Right renal pelvis (tissue), 4 donors: ENCODE data around the gene TLE6. TPM values are rescaled to one million over a fixed set of nuclear protein-coding genes. Genes with fewer than 3 reads are reported as not detected.
A peak's percentile ranks its signal among the peaks of the same experiment; 100 is the strongest.
"Not testable (repeated sequence)": the region's sequence is repeated elsewhere in the genome, so short reads cannot be mapped to it uniquely, and the experiment has no call there.

Source experiments
- DNase-seq, 4 donors: peaks; one replicate each; pipeline ENCODE4 v3.0.0-alpha.2; 2013; ENCODE audit warnings: low read depth in 4 of 4, low spot score in 3 of 4, missing footprints in 1 of 4
- polyA plus RNA-seq, 4 donors: library from polyadenylated mRNA; unstranded; fragments of 120-200 nt; gene quantifications; one replicate each; pipeline ENCODE4 v1.2.1, GENCODE V29; 2013; ENCODE audit not compliant: insufficient read length in 4 of 4

The TLE6 gene
- polyA plus RNA-seq, 4 donors = 7.3 to 11.0 (median 8.0) TPM

- DNase-seq = no peak
Observed at GRCh38 chr19:3027292-3027691, 49.9 kb downstream of the TLE6 start.

- DNase-seq = no peak
Observed at GRCh38 chr19:3027981-3028304, 50.6 kb downstream of the TLE6 start.

- DNase-seq = no peak
Observed at GRCh38 chr19:3028305-3029064, 51.1 kb downstream of the TLE6 start.

- no peak for DNase-seq
Observed at GRCh38 chr19:3029065-3029923, 51.9 kb downstream of the TLE6 start, which contains the start of gene TLE2. TLE2 (minus strand) TSS chr19:3029280; CDS start chr19:3028904, 376 bp downstream.

GRCh38 chr19:3031607-3031867 is 54.2 kb downstream of the TLE6 start:
- no peak for DNase-seq

GRCh38 chr19:3033595-3034405 is 56.4 kb downstream of the TLE6 start:
- no peak for DNase-seq

GRCh38 chr19:3034406-3034655 is 57.0 kb downstream of the TLE6 start:
- DNase-seq = no peak

- DNase-seq = no peak
Observed at GRCh38 chr19:3034656-3035541, 57.5 kb downstream of the TLE6 start.

GRCh38 chr19:3035542-3036118 is 58.3 kb downstream of the TLE6 start:
- DNase-seq = peak; percentile 99 to 100 (median 100)

GRCh38 chr19:3036119-3036976 is 59.0 kb downstream of the TLE6 start:
- peak; percentile 90 to 95 (median 92) for DNase-seq

GRCh38 chr19:3036977-3037544 is 59.7 kb downstream of the TLE6 start:
- not testable (repeated sequence) for DNase-seq

- no peak for DNase-seq
Observed at GRCh38 chr19:3038214-3038613, 60.9 kb downstream of the TLE6 start.

GRCh38 chr19:3039125-3039524 is 61.8 kb downstream of the TLE6 start:
- no peak for DNase-seq

GRCh38 chr19:3039641-3040077 is 62.3 kb downstream of the TLE6 start:
- no peak for DNase-seq

- no peak for DNase-seq
Observed at GRCh38 chr19:3041327-3041726, 64.0 kb downstream of the TLE6 start.

GRCh38 chr19:3041761-3042620 is 64.6 kb downstream of the TLE6 start:
- no peak for DNase-seq

GRCh38 chr19:3042621-3043267 is 65.4 kb downstream of the TLE6 start:
- no peak for DNase-seq
